ENCODE data around the gene CADPS2.

The CADPS2 gene

DNA sequence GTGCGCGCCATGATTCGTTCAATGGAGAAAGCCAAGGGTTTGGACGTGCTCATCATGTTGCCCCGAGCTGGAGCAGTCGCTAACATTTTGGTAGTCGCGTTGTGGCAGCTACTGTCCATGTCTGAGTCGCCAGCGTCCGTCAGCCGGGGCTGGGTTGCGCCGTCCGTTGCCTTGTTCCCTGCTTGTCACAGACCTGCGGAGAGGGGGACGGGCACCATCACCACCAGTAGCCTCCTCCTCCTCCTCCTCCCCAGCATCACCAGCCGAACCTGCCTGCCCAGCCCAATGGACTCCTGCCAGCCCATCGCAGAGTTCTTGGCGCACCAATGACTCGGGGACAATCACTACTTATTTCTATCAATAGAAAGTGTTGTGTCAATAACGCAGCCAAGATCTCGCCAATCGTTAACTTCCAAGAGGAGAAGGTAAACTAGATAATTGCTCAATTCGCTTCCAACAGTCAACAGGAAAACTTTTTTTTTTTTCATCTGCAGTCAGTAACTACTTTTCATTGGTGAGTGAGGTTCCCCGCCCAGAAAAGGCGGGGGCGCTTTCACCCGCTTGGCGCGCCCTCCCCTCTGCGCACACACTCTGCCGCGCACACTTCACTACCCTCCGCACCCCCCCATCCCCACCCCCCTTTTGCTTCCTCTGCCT lies 581.8 kb downstream of the CADPS2 start, which contains the start of gene FEZF1:
FEZF1 (minus strand) TSS at position 432 of the 657 bp plus-strand sequence; CDS start at position 119, 313 bp downstream.
- H3K27ac ChIP-seq (replicated peaks): no peak within 1 kb of the TSS
- TF ChIP-seq GABPA (IDR thresholded peaks at IDR 0.05; ENCODE audit: low read depth) (no peak), SPI1 (IDR thresholded peaks at IDR 0.05; ENCODE audit: borderline replicate concordance, low read depth) (no peak), POLR2AphosphoS5 (IDR thresholded peaks at IDR 0.05; ENCODE audit: low read depth) (no peak)
- TF ChIP-seq, protein P1, sequence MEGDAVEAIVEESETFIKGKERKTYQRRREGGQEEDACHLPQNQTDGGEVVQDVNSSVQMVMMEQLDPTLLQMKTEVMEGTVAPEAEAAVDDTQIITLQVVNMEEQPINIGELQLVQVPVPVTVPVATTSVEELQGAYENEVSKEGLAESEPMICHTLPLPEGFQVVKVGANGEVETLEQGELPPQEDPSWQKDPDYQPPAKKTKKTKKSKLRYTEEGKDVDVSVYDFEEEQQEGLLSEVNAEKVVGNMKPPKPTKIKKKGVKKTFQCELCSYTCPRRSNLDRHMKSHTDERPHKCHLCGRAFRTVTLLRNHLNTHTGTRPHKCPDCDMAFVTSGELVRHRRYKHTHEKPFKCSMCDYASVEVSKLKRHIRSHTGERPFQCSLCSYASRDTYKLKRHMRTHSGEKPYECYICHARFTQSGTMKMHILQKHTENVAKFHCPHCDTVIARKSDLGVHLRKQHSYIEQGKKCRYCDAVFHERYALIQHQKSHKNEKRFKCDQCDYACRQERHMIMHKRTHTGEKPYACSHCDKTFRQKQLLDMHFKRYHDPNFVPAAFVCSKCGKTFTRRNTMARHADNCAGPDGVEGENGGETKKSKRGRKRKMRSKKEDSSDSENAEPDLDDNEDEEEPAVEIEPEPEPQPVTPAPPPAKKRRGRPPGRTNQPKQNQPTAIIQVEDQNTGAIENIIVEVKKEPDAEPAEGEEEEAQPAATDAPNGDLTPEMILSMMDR (IDR thresholded peaks at IDR 0.05; ENCODE audit: insufficient read depth, low read length): no peak
- TF ChIP-seq, protein P2, sequence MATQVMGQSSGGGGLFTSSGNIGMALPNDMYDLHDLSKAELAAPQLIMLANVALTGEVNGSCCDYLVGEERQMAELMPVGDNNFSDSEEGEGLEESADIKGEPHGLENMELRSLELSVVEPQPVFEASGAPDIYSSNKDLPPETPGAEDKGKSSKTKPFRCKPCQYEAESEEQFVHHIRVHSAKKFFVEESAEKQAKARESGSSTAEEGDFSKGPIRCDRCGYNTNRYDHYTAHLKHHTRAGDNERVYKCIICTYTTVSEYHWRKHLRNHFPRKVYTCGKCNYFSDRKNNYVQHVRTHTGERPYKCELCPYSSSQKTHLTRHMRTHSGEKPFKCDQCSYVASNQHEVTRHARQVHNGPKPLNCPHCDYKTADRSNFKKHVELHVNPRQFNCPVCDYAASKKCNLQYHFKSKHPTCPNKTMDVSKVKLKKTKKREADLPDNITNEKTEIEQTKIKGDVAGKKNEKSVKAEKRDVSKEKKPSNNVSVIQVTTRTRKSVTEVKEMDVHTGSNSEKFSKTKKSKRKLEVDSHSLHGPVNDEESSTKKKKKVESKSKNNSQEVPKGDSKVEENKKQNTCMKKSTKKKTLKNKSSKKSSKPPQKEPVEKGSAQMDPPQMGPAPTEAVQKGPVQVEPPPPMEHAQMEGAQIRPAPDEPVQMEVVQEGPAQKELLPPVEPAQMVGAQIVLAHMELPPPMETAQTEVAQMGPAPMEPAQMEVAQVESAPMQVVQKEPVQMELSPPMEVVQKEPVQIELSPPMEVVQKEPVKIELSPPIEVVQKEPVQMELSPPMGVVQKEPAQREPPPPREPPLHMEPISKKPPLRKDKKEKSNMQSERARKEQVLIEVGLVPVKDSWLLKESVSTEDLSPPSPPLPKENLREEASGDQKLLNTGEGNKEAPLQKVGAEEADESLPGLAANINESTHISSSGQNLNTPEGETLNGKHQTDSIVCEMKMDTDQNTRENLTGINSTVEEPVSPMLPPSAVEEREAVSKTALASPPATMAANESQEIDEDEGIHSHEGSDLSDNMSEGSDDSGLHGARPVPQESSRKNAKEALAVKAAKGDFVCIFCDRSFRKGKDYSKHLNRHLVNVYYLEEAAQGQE (IDR thresholded peaks at IDR 0.05; ENCODE audit: insufficient replicate concordance, low read depth): no peak
- DNase-seq (ENCODE audit: low read depth in 1 of 2, low spot score in 1 of 2): no peak
- H3K27me3 ChIP-seq (ENCODE audit: insufficient read depth, poor library complexity, severe bottlenecking): peaks cover 52% of the 10 kb centered on the region
- H3K4me3 ChIP-seq (replicated peaks; ENCODE audit: insufficient read depth, low read length): no peak within 1 kb of the TSS

DNA sequence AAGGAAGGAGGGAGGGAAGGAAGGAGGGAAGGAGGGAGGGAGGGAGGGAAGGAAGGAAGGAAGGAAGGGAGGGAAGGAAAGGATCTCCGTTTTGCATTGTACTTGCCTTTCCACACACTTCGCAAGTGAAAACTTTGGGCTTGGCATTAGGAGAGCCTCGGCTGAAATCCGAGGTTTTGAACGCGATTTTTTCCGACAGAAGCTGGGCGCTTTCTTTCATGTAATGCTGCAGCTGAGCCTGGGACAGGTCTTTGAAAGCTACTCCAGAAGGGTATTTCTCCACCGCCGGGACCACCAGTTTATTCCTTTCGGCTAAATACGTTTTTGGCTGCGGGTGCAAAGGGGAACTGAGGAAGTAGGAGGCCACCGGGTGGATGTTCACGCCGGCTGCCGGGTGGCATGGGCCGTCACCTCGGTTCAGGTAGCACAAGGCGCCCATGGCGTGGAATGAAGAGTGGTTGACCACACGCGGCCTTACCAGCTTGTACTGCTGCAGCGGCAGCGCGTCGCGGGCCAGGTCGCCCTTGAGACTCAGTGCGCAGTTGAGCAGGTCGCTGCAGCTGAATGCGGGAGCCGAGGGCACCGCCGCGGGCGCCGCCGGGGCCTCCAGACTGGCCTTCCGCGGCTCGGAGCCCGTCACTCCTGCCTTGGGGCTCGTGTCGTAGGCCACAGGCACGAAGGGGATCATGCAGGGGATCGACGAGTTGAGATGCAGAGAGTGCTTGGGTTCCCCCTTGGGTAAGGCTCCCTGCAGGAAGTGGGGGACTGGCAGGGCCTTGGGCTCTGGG lies 582.5 kb downstream of the CADPS2 start:
- no peak for DNase-seq (ENCODE audit: low read depth in 1 of 2, low spot score in 1 of 2)
- H3K27me3 ChIP-seq (ENCODE audit: insufficient read depth, poor library complexity, severe bottlenecking): peaks cover 47% of the 10 kb centered on the region
- H3K4me3 ChIP-seq (replicated peaks; ENCODE audit: insufficient read depth, low read length): no peak overlapping the region
- H3K27ac ChIP-seq (replicated peaks): no peak overlapping the region
- TF ChIP-seq GABPA (IDR thresholded peaks at IDR 0.05; ENCODE audit: low read depth) (no peak), POLR2AphosphoS5 (IDR thresholded peaks at IDR 0.05; ENCODE audit: low read depth) (no peak), SPI1 (IDR thresholded peaks at IDR 0.05; ENCODE audit: borderline replicate concordance, low read depth) (no peak)
- TF ChIP-seq, protein P2 (IDR thresholded peaks at IDR 0.05; ENCODE audit: insufficient replicate concordance, low read depth): no peak
- TF ChIP-seq, protein P1 (IDR thresholded peaks at IDR 0.05; ENCODE audit: insufficient read depth, low read length): no peak

DNA sequence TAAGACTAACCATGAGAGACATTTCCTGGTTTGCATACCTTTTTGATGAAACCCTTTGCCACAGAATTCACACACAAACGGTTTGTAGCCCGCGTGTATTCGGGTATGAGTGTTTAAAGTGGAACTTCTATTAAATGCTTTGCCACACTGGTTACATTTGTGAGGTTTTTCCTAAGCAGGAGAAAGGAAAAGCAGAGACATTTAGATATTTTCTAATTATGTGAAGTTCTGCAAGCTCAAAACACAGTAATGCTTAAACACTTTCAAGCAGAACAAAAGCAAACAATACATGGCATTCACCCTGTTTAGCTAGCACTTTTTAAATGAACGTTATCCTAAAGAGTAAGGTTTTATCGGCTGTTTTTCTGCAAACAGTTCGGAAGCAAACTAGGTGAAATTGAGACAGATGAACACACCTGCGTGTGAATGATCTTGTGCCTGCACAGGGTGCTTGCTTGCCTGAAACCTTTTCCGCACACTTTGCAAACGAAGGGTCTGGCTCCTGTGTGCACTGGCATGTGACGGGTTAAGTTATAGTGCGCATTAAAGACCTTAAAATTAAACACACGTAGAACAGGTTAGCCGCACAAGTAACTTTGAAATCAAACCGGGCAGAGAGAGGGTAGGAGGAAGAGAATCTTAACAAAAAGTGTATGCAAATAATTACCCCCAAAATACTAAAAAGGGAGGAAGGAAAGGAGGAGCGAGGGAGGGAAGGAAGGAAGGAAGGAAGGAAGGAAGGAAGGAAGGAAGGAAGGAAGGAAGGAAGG lies 583.3 kb downstream of the CADPS2 start:
- H3K27ac ChIP-seq (replicated peaks): no peak overlapping the region
- no peak overlapping the region for H3K4me3 ChIP-seq (replicated peaks; ENCODE audit: insufficient read depth, low read length)
- H3K27me3 ChIP-seq (ENCODE audit: insufficient read depth, poor library complexity, severe bottlenecking): peaks cover 49% of the 10 kb centered on the region
- no peak for DNase-seq (ENCODE audit: low read depth in 1 of 2, low spot score in 1 of 2)
- TF ChIP-seq GABPA (IDR thresholded peaks at IDR 0.05; ENCODE audit: low read depth) (no peak), SPI1 (IDR thresholded peaks at IDR 0.05; ENCODE audit: borderline replicate concordance, low read depth) (no peak), POLR2AphosphoS5 (IDR thresholded peaks at IDR 0.05; ENCODE audit: low read depth) (no peak)
- TF ChIP-seq, protein P1 (IDR thresholded peaks at IDR 0.05; ENCODE audit: insufficient read depth, low read length): no peak
- TF ChIP-seq, protein P2 (IDR thresholded peaks at IDR 0.05; ENCODE audit: insufficient replicate concordance, low read depth): no peak

All from HL-60 (cell line).